Activated CD4-positive, alpha-beta T cell treated with anti-CD3 and anti-CD28 coated beads for 4 hours (primary cell): ENCODE results near the gene IFNLR1.

ENCODE experiments used
- DNase-seq, 2 donors: peaks; one replicate each; pipeline ENCODE4 v3.0.0-alpha.2; 2020

IFNLR1 gene

DNA sequence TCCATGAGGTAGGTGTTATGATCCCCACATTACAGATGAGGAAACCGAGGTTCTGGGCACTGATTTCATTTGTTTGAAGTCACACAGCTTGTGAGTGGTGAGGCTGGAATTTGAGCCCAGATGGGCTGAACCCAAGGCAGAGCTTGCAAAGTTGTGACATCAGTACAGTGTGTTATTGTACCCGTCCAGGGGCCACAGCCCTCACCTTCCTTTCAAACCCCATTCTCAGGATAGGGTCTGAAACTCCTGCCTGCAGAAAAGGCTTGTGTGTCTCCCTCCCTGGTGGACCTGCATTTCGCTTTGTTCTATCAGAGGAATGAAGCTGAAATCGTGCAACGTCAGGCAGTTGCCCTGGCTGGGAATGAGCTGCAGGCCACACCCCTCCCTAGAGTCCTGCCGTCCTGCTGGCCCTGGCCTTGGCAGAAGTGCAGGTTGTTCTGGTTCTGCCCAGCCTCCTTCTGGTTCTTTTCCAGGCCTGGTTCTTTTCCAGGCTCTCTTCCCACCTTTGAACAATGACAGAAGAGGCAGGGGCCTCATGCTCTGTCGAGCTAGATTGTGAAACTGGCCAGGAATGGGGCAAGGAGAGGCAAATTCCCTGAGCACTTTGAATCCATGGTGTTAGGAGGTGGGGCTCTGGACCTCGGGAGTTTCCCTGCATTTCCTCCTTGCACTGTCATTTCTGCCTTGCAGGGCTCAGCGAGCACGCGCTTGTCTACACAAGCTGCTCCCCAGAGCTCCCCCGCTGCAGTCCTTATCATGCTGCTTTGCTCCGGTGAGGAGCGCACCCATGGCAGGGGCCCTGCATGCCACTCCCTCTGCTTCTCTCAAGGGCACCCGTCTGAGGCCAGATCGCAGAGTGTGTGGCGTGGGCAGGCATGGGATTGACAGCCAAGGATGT is 67.0 kb downstream of the IFNLR1 start:
- DNase-seq: no peak

DNA sequence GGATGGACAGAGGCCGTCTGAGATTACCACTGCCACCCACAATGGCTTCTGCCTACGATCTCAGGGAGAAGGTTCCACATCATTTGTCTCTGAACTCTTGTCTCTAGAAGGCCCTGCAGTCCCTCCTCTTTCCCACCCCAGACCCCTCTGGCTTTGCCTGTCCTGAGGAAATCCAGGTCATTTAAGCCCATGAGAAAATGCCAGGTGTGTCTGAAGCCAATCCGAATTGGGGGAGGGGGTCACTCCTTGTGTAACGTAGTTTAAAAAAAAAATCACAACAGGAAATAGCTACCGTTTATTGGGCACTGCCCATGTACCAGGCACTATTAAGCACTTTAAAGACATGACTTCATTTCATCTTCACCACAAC is 67.6 kb downstream of the IFNLR1 start:
- no peak for DNase-seq

DNA sequence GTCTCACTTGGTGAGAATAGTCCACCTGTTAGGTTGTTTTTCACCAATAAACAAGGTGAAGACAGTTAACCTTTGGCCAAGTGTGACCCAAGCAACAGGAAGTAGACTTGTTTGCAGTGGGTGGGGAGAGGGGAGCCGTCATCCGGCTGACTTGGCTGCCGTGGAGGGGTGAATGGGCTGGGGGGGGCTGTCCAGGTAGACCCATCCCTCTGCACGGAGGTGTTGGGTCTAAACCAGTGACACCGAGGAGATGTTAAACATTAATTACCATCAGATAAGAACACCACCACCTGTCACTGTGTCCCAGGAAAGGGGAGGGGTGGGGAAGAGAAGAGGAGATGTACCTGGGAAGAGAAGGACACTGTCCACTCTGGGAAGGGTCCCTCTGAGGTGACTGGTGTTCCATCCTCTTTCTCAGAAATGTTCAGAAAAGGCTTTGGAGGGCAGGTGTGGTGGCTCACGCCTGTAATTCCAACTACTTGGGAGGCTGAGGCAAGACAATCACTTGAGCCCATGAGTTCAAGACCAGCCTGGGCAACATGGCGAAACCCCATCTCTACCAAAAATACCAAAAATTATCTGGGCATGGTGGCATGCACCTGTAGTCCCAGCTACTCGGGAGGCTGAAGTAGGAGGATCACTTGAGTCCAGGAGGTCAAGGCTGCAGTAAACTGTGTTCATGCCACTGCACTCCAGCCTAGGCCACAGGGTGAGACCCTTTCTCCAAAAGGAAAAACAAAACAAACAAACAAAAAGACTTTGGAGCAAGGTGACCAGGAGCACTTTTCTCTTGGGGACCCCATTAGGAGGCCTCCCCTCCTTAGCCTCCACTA is 68.5 kb downstream of the IFNLR1 start:
- no peak for DNase-seq

DNA sequence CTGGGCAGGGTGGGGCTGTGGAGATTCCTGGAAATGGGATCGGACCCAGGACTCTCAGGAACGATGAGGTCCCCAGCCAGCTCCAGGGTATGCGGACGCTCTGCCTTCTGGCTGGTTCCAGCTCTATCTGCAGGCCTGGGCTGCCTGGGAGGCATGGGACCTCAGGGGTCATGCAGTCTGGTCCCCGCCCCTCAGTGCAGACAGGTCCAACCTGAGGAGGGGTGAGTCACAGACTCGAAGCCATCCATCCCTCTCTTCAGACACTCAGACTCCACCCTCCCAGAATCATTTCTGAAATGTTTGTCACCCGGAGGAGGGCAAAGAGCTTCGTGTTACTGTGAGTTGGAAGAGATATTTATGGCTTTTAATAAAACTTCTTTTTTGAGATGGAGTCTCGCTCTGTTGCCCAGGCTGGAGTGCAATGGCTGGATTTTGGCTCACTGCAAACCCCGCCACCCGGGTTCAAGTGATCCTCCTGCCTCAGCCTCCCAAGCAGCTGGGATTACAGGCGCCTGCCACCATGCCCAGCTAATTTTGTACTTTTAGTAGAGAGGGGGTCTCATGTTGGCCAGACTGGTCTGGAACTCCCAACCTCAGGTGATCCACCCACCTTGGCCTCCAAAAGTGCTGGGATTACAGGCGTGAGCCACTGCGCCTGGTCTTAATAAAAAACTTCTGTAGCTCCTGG is 69.2 kb downstream of the IFNLR1 start:
- no peak for DNase-seq

DNA sequence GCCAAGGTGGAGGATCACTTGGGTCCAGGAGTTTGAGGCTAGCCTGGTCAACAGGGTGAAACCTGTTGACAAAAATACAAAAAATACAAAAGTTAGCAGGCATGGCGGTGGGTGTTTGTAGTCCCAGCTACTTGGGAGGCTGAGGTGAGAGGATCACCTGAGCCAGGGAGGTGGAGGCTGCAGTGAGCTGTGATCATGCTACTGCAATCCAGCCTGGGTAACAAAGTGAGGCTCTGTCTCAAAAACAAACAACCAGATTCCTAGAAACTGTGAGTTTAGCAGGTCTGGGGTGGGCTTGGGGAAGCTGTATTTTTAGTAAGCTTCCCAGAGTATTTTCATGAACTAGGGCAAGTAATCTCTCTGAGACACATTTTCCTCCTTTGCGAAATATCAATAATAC is 70.0 kb downstream of the IFNLR1 start:
- no peak for DNase-seq

DNA sequence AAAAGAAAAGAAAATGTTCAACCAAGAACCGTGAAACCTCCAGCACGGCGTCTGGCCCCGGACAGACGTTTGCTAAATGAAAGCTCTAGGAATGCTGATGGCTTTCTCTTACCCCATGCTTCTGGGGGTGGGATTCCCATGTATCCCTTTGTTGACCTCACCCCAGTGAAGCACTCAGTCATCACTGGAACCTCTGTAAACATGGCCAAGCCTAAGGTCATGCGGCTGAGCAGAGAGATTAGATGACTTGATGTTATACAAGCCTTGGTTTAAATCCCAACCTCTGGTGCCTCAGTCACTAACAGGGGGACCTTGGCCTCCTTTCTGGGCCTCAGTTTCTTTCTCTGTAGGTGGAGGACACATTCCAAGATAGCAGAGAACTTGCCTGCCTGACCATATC is 72.3 kb downstream of the IFNLR1 start:
- no peak for DNase-seq

DNA sequence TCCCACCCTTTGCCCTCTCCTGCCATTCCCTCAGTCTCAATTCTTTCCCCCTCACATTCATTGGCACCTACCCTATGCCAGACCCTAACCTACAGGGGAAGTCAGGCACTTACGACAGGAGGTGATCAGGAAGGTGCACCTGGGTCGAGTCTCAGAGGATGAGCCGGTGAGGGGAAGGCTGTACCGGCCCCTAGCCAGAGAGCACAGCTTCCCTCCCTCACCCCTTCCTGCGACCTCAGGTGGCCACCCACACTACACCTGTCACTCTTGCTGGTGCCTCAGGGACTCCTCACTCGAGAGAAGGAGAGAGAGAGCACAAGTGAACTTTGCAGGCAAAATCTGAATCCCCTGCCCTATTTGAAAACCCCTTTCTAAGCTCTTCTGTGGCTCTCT is 73.5 kb downstream of the IFNLR1 start:
- DNase-seq: no peak

DNA sequence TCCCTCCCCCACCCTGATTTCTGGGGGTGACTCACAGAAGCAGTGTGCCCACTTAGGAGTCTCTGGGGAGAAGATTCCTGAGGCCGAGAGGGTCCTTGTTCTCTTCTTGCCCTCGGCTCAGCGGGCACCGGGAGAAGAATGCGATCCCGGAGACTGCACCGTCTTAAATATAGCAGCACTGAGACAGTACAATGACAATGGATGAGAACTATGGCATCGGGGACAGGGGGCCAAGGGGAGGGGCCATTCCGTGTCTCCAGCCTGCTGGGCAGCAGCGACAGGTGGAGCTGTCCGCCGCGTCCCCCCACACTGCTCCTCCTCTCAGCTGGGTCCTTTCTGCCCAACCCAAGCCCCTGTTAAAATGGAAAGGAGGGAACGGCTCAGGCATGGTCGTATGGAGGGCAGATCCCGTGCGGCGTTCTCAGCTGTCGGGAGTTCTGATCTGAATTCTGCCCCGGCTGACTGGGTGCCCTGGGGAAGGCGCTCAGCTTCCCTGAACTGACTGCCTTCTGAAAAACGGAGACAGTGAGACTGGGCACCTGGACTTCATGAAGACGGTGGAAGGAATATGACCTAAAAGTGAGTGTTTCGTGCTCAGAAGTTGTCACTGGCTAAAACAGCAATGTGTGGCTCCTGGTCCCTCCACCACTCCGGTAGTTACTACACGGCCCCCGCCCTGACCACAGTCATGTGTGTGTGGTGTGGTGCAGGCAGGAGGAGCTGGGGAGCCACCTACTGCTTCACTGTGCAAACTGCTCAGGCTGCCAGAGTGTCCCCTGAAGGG is 74.9 kb downstream of the IFNLR1 start, which contains the start of gene MYOM3:
Gene MYOM3, minus strand, starts transcription at position 140 of the 784 bp plus-strand sequence. CDS start 3,499 bp downstream, outside the sequence.
- DNase-seq: peak; percentile 16 to 27

DNA sequence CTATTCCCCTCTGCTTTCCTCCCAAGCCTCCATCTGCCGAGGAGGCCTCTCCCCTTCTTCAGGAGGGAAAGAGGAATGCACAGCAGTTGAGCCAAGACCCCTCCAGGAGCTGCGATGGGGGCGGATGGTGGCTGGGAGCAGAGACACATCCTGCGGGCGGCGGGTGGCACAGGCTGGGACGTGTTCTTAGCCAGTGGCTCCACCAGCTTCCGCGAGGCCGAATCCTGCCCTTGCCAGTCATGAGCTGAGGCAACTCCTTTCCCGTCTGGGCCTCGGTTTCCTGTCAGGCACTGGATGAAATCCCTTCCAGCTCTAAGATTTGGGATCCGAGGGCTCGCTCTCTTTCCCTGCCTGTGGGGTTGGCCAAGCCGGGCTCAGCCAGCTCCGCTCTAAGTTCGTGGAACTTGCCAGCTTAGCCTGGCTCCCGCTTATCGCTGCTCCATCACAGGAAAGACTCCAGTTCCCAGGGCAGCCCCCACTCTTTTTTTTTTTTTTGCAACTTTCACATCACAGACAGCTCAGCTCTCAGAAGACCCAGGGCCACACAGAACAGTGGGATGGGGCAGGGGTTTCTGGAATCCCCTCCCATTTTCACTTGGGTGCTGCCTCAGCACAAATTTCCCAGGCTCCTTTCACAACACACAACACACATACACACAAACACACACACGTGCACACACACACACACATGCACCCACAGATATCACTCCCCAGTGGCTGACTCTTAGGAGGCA is 75.7 kb downstream of the IFNLR1 start:
- no peak for DNase-seq

DNA sequence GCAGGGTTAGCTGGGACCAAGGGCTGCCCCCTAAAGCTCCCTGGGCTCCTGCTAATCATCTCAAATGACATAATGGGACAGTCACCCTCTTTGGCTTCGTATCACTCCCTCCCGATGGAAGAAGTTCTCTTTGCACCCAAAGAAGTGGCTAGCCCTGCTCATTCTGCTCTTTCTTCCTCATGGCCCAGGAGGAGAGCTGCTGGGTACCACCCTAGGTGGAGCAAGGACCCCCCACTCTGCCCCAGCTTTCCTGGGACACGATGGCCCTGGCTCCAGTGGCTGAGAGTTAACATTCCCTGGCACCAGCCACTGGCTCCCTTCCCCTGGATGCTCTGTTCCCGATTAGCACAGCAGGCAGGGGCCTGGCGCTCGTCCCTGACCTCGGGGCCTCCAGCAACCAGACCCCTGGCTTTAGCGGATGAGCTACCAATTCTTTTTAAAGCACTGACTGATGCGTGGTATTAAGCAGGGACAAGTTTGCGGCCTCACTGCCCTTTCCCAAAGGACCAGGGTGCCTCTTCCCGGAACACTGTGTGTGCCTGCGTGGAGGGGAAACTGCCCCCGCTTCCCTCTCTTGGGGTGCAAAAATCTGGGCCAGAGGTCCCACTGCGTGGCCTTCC is 76.3 kb downstream of the IFNLR1 start:
- no peak for DNase-seq

DNA sequence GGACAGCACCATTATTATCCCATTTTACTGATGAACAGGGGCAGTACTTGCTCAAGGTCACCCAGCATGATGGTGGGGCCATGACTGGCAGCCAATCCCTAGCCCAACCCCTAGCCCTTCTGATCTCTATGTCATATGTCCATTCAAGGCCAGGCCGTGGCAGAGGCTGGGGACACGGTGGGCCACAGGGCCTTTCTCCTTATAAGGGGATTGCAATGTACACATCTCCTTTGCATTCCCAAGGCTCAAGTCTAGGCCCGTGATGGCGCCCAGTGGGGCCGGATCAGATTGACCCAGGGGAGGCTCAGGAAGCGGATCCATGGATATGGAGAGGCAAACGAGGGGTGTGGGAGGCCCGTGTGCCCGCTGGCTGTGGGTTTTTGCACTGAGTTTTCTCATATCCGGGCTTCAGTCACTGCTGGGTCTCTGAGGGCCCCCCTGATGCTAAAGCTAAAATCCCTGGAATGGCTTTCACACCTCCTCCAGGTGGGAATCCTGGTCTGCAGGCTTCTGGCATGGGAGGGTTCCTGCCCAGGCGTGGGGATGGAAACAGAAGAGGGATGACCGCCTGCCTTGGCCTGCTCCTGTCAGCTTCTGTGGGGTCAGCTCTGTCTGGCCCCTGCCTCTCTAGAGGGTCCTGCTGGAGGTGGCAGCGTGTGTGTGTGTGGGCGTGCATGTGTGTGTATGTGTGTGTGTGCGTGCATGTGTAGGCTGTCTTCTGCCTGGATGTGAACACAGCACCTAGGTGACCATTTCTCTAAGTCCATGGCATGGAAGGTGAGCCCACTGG is 77.2 kb downstream of the IFNLR1 start:
- no peak for DNase-seq

DNA sequence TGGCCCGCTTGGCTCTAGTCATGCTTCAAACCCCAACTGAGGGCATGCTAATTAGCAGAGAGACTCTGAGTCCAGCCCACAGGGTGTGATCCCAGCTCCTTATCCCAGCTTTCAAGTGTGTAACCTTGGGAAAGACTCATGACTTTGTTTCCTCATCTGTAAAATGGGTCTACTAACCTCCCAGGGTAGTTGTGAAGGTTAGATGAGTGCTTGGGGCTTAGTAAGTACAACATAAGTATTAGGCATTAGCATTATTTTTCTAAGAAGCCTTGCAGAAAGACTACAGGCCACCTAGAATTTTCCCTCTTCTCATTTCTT is 78.0 kb downstream of the IFNLR1 start:
- DNase-seq: no peak

DNA sequence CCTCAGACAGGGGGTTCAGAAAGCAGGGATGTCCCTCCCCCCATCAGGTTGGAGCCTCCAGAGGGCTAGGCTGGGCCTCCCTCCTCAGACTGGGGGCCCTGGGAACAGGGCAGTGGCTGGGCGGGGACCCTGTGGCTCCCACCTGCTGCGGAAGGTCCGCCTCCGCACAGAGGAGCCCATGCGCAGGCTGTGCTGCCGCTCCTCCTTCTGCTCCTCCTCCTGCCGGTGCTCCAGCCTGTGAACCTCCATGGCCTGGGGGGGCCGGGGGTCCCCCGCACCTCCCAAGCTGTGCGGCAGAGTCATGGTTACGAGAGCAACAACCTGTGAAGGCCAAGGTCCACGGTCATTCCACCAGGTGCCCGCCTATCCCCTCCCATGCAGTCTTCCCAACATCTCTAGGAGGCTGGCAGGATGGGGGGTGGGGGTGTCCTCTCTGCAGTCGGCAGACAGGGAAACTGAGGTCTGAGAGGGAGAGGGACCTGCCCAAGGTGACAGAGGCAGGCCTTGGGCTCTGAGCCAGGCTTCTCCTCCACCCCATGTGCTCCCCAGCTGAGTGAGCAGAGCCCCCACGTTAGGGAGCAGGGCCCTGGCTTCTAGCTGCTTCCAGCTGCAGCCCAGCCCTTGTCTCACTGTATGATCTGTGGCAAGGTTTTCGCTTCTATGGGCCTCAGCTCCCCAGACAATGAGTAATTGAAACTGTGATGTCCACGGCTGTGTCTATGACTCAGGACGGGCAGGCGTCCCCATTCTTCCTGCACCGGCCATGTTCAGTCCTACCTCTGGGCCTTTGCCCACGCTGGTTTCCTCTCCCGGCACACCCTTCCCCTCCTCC is 78.5 kb downstream of the IFNLR1 start:
- no peak for DNase-seq

DNA sequence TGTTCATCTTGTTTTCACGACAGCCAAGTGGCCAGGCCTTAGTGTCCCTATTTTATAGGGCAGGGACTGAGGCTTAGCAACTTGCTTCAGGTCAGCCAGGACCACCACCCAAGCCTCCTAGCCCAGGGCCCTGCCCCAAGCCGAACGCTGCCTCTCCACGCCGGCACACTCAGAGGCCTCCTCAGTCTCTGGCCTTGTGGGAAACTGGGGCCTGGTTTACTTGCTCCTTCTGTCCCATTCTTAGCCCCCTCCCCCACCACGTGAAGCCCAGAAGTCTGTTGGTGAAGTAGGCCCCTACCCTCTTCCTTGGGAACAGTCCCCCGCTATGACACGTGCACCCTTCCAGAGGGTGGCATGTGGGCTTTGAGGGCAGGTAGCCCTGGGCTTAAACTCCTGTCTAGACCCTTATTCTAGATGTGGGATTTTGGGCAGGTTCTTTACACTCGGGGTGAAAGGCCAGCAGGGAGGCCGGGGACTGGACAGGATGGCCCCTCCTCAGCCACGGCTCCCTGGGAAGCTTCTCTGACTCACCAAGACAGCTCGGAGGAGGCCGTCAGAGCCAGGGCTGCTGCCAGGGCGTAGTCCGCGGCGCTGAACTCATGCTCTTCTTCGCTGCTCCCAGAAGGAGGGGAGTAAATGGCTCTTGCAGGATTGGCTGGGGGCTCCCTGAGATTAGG is 79.5 kb downstream of the IFNLR1 start:
- DNase-seq: no peak

DNA sequence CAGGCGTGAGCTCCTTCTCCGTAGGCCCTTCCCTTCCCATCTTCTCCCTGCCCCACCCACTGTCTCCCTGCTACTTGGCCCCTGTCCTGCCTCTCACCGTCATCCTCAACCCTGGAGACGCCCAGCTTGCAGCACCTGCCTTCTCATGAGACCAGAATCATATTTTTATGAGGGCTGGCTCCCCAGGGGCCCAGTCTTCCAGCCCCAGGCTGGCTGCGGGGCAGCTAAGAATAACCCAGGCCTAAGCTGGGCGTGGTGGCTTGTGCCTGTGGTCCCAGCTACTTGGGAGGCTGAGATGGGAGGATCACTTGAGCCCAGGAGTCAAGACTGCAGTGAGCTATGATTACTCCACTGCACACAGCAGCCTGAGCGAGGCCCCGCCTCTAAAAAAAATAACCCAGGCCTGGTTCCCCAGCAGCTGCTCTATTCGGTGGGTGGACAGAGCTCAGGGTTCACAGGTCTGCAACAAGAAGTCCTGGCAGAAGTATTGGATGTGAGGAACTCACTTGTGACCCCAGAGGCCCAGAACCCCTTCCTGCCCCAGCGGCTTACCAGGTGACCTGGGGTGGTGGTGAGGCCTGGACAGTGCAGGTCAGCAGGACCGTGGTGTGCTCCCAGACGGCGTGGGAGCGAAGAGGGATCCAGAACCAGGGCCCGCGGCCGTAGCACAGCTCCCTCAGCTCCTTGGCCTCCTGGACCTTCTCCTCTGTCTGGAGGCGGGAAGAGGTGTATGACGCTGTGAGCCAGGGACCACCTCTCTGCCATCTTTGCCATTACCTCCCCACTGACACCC is 81.5 kb downstream of the IFNLR1 start:
- no peak for DNase-seq

DNA sequence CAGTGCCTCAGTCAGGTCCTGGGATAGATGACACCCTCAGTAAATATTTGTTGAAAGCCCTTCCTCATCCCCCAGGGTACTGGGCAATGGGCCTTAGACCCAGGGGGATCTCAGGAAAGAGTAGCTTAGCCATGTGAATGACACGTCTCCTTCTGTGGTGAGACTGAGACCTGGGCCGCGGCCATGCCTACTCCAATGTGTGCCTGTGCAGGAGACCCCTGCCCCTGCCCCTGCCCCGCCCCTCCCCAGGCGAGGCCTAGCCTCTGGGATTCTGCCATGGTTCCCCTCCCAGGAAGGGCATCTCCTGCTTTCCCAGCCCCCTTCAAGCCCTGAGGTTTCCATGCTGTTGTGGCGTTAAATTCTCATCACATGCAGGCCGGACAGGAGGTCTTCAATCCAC is 82.2 kb downstream of the IFNLR1 start:
- DNase-seq: no peak
